HG03095 (cell line): ENCODE data around the gene TRABD2B.

ENCODE experiments used
- ATAC-seq: cut with Tn5 transposase; IDR thresholded peaks from one replicate; pipeline ENCODE4 v1.9.1; 2021; ENCODE audit warnings: moderate library complexity; ENCODE audit not compliant: unreplicated experiment

Gene TRABD2B

DNA sequence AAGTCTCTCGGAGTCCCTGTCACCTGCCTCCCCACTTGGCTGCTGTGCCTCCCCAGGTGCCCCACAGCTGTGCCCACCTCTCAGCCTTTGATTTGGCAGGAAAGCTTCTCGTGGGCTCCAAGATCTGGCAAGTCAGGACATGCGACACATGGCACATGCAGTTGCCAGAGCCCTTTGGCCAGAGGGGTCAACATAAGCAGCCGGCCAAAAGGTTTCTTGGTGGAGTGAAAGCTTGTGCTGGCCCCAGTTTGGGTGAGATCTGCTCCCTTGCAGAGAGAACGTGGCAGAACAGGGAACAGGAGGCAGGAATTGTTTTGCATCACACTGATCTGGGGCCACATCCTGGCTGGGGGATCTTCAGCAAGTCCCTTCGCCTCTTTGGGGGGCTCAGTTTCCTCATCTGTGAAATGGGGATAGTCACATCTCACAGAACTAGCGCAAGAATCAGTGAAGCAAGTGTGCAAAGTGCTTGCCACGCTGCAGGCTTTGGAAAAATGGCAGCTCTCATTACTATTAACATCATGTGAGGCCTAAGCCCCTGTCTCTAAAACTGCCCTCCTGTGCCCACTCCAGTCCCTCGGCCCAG, 232.6 kb downstream of the TRABD2B start:
- no peak for ATAC-seq

DNA sequence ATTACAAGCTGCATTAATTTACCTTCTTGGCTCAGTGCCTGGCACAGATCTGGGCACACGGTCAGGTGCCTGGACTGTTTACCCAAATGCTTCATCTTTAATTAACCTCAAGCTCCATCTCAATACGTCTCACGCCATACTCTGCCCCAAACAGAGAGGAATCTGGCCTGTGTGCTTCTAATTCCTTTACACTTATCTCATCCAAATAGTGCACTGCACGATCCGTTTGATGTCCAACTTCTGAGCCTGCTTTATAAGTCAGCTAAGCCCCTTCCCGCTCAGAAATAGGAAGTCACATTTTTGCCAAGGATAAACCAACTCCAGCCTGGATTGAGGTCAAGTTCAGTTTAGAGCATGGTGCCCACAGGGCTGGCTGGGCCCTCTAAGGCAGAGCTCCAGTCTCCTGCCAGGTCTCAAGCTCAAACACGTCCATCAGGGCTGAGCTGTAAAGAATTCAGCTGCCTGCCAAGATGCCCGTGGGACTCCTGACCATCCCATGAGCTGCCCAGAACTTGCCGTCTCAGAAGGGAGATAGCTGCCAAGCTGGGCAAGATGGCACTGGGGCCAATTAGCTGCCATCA, 233.5 kb downstream of the TRABD2B start:
- no peak for ATAC-seq

- no peak for ATAC-seq
Measured at GRCh38 chr1:47761974-47762373, 235.2 kb downstream of the TRABD2B start.

GRCh38 chr1:47761201-47761930, 235.8 kb downstream of the TRABD2B start:
- no peak for ATAC-seq

- no peak for ATAC-seq
Measured at GRCh38 chr1:47759936-47760629, 237.1 kb downstream of the TRABD2B start.

GRCh38 chr1:47759251-47759935, 237.8 kb downstream of the TRABD2B start:
- ATAC-seq = no peak

GRCh38 chr1:47758341-47759250, 238.6 kb downstream of the TRABD2B start:
- no peak for ATAC-seq

DNA sequence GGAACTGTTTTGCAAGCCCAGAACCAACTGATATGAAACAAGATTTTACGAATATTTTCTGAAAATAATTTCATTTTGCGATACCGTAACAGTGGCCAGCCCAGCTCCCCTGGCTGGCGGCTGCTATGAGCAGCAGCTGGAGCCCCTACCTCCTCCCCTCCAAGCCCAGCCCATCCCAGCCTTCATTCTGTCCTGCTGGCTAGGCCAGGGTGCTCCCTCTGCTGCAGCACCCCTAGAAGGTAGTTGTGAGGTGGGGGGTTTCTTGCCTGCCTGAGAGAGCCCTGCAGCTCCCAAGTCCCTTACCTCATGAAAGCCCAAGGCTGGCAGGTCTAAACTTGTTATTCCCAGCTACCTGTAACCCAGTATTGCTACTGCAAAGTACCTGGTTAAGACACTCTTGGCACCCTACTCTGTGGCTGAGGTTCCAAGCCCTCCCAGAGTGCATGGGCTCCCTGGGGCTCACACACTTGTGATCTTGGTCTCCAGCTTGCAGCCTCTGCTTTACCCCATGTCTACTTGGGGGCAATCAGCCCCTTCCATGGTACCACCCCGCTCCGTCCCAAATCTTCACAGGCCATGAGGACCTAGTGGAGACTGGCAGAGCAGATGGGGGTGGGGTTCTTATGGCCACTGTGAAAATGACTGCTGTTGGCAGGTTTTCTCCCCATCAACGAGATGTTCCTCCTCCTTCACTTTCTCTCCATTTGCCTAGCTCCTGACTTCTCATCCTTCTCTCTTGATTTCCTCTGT, 239.8 kb downstream of the TRABD2B start:
- ATAC-seq = no peak

DNA sequence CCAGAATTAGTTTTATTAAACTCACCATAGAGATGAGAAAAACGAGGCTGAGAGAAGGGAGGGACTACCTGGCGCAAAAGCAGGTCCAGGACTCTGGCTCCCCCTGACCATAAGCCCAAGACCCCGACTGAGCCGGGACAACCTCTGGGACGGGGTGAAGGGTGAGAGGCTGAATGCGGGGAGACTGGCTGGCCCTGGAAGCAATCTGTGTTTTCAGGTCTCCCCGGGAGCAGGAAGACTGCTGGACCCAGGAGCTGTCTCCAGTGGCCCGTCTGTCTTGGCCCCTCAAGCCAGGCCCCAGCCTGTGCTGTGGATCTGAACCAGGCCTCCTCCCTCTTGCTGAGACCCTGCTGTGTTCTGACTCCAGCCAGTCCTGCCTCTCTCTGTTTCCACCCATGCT, 240.8 kb downstream of the TRABD2B start:
- no peak for ATAC-seq

GRCh38 chr1:47756006-47756405, 241.2 kb downstream of the TRABD2B start:
- no peak for ATAC-seq

DNA sequence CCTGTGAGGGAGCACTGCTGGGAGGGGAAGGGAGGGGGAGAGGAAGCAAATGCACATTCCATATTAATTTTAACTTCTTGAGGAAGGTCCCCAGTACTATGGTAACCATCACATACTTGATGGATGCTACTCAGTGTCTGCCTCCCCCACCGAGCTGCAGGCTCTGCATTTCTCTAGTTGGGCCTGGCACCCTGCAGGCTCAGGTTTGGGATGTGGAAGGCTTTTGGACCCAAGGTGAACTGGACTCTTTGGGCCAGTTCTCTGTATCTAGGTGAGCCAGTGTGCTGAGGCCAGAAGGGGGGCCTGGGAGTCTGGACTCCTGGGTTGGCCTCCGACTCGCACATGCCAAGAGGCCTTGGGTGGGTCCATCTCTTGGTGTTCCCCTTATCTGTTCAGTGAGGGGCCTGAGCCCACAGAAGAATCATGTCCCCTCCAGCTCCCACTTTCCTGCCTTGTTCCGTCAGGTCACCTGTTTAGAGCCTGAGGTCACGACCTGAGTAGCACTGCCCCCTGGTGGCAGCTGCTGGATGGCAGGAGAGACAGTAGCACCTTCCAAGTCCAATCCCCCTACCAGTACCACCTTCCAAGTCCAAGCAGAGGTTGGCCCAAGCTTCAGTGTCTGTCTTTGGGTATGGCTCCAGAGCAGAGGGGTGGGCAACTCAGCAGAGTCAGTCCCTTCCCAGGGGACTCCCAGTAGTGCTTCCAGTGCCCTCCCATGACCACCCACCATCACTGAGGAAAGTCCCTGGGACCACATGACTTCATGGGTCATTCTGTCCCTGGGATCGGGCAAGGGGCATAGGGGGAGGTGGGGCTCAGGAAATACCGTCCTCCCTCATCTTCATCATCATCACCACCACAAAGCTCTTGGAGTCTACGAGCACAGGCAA, 241.8 kb downstream of the TRABD2B start:
- no peak for ATAC-seq

GRCh38 chr1:47754221-47754620, 243.0 kb downstream of the TRABD2B start:
- ATAC-seq = no peak

DNA sequence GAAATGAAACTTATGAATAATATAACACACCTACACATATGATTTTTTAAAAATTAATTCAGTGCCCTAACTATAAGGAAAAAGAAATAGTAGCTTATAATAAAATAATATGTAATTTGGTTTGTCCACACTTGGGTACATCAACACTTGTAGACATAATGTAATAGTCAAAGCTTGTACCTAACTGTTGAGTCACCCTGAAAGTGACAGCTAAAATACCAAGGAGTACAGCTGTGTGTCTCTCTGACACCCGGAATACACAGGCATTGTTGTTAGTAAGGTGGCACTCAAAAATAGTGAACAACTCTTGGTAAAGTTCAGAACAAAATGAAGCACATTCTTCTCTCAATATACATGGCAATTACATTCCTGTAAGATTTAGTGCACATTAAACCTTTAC, 243.4 kb downstream of the TRABD2B start:
- no peak for ATAC-seq

GRCh38 chr1:47752559-47752958, 244.6 kb downstream of the TRABD2B start:
- ATAC-seq = no peak

DNA sequence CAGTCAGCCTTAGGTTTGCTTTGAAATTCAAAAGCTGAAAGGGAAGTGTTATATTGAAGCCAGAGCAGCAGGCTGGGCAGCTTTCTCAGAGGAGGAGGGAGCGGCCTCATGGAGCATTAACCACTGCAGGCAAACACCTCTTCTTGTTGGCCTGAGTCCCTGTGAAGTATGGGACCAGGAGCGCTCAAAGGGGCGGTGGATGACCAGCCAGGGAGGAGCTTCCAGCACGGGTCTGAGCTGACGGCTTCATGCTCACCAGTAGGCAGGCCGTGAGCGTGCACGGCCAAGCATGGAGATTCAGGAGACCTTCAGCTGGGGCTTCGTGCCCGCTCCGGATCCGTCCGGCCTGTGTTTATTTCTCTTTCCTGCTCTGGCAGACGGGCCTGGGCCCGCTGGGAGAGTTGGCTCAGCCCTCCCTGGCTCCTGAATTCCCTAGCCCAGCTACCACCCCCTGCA, 245.2 kb downstream of the TRABD2B start:
- ATAC-seq = no peak

DNA sequence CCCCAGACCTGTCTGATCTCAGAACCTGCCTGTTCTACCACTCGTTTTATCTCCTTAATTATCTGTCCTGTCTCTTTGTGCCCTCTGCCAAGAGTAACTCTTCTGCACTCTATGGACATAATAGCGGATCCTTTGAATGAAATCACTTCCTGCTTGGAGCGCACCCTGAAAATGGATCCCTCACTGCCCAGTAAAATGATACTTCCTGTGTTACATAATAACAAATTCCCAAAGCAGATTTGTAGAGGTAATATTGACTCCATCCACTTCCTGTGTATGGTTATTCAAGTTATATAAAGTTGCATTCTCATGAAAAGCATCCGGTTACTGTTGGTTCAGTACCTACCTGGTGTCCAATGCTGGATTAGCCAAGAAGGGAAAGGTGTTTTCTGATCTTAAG, 246.0 kb downstream of the TRABD2B start:
- no peak for ATAC-seq

DNA sequence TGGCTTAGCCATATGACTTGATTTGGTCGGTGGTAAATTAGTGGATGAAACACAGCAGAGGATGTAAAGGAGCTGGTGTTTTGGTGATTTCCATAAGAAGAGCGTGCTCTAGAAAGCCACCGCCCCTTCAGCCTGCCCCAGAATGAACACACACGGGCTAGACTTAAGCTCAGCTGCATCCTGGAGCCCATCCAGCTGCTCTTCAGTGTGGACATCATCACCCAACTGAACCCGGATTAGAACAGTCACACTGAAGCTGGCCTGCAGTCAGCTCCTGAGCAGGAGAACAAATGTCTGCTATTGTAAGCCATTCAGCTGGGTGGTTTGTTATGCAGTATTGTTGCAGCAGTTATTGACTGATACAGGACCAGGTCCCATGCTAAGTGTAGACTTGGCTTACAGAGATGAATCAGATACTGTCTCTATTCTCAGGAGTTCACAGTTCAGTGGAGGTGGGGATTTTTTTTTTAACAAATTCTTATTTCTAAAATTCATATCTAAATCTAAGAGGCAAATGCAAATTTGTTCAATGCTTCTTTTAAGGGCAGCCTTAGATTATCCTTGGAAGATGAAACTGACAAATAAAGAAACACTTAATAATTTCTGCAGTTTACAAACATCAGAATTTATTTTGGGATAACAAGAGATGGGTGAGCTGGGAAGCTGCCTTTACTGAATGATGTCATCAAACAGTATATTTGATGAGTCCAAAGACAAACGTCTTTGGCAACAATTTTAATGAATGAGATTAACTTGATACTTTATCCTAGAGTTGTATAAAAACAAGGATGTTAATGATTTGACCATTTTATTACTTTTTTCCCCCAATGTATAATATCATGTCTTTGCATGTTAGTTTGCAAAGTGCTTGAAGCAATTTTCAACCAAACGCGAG, 251.2 kb downstream of the TRABD2B start:
- no peak for ATAC-seq
